ENCODE data around the gene BHMT2. TPM values are rescaled to one million over a fixed set of nuclear protein-coding genes. Genes with fewer than 3 reads are reported as not detected.

Gene BHMT2
- polyA plus RNA-seq, 1 of the 3 experiments (the other 2 are of a cell fraction) = not detected

DNA sequence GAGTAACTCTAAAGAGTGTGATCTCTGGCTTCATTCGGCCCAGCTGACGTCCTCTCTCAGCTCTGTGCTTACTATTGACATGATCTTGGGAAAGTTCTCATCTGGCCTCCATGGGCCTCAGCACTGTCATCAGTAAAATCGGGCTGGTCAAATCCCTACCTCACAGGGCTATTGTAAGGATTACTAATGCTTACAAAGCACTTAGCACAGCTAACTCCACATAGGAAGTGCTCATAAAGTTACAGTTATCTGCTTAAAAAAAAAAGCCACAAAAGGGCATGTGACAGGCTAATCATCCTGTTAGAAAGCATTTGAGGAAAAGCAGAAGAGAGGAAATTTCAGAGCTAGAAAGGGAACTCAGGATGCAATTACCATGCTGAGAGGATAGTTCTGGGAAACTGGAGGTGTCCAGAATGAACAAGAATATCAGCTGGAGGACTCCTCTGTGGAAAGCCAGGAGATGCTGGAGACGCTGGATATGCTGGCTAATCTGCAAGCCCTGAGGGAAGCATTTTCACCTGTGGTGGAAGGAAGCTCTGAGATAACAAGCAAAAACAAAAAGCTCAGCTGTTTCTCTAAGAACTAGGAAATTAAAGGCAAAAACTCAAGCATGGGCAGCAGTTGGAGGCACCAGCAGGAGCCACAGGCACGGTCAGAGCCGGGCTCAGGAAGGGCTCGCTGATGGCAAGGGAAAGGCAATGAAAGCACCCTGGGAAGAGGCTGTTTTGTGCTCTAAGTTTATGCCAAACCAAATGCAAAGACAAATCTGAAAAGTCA lies 37.6 kb downstream of the BHMT2 start:
- Histone ChIP-seq H3K27ac (ENCODE audit: low read depth in 2 of 2, low read length in 1 of 2) (peak overlapping the region in 1 of 2 experiments; percentile 48; a peak in 2 of 4 replicates), H3K4me2 (no peak overlapping the region), H3K27me3 (ENCODE audit: insufficient read depth) (peaks cover 2% of the 10 kb centered on the region; the same call in 1 of the 2 replicates), H3F3A (replicated peaks; ENCODE audit: insufficient read depth) (no peaks in the 10 kb centered on the region), H3K79me2 (ENCODE audit: insufficient read depth) (no peaks in the 10 kb centered on the region), H2AFZ (ENCODE audit: low read depth) (no peak overlapping the region), H3K9ac (no peak overlapping the region), H3K9me2 (no peaks in the 10 kb centered on the region), H3K4me1 (ENCODE audit: control insufficient read depth in 1 of 2, insufficient read depth in 2 of 2, low read depth in 1 of 2, low read length in 1 of 2) (peaks cover 0 to 14% of the 10 kb centered on the region in 2 experiments; a peak in 2 of 4 replicates), H3K9me3 (no peaks in the 10 kb centered on the region), H4K20me1 (ENCODE audit: insufficient read depth) (no peaks in the 10 kb centered on the region), H3K4me3 (ENCODE audit: low read depth in 2 of 2, low read length in 1 of 2) (no peak overlapping the region), H3K36me3 (replicated peaks in 1 of 2; ENCODE audit: control insufficient read depth in 1 of 2, insufficient read depth in 2 of 2, low read length in 1 of 2) (no peaks in the 10 kb centered on the region)
- WGBS (ENCODE audit: low lambda C conversion rate) = 69% methylated on average over 7 of the region's 7 CpGs
- DNase-seq = no peak
- ChIA-PET POLR2A (no interaction called here), CTCF (interaction anchor here (0.6 to 3.7 kb wide), 7 partner anchors 9 to 119 kb away, joined by 3 to 24 read pairs (median 3); no protein-coding TSS in a partner anchor)
- TF ChIP-seq JUND (IDR thresholded peaks at IDR 0.05) (no peak), RAD21 (IDR thresholded peaks at IDR 0.05; ENCODE audit: low read length) (no peak), NFIC (IDR thresholded peaks at IDR 0.05; ENCODE audit: borderline replicate concordance) (no peak), TEAD4 (IDR thresholded peaks at IDR 0.05; ENCODE audit: borderline replicate concordance, insufficient read depth) (no peak), TCF12 (IDR thresholded peaks at IDR 0.05) (no peak), GABPA (IDR thresholded peaks at IDR 0.05; ENCODE audit: low read depth) (no peak)
- TF ChIP-seq, protein P1, sequence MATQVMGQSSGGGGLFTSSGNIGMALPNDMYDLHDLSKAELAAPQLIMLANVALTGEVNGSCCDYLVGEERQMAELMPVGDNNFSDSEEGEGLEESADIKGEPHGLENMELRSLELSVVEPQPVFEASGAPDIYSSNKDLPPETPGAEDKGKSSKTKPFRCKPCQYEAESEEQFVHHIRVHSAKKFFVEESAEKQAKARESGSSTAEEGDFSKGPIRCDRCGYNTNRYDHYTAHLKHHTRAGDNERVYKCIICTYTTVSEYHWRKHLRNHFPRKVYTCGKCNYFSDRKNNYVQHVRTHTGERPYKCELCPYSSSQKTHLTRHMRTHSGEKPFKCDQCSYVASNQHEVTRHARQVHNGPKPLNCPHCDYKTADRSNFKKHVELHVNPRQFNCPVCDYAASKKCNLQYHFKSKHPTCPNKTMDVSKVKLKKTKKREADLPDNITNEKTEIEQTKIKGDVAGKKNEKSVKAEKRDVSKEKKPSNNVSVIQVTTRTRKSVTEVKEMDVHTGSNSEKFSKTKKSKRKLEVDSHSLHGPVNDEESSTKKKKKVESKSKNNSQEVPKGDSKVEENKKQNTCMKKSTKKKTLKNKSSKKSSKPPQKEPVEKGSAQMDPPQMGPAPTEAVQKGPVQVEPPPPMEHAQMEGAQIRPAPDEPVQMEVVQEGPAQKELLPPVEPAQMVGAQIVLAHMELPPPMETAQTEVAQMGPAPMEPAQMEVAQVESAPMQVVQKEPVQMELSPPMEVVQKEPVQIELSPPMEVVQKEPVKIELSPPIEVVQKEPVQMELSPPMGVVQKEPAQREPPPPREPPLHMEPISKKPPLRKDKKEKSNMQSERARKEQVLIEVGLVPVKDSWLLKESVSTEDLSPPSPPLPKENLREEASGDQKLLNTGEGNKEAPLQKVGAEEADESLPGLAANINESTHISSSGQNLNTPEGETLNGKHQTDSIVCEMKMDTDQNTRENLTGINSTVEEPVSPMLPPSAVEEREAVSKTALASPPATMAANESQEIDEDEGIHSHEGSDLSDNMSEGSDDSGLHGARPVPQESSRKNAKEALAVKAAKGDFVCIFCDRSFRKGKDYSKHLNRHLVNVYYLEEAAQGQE (IDR thresholded peaks at IDR 0.05; ENCODE audit: low read depth, low read length) = no peak
- TF ChIP-seq, protein P2, sequence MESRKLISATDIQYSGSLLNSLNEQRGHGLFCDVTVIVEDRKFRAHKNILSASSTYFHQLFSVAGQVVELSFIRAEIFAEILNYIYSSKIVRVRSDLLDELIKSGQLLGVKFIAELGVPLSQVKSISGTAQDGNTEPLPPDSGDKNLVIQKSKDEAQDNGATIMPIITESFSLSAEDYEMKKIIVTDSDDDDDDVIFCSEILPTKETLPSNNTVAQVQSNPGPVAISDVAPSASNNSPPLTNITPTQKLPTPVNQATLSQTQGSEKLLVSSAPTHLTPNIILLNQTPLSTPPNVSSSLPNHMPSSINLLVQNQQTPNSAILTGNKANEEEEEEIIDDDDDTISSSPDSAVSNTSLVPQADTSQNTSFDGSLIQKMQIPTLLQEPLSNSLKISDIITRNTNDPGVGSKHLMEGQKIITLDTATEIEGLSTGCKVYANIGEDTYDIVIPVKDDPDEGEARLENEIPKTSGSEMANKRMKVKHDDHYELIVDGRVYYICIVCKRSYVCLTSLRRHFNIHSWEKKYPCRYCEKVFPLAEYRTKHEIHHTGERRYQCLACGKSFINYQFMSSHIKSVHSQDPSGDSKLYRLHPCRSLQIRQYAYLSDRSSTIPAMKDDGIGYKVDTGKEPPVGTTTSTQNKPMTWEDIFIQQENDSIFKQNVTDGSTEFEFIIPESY (IDR thresholded peaks at IDR 0.05; ENCODE audit: borderline replicate concordance, low read depth) = no peak
- TF ChIP-seq, protein P3, sequence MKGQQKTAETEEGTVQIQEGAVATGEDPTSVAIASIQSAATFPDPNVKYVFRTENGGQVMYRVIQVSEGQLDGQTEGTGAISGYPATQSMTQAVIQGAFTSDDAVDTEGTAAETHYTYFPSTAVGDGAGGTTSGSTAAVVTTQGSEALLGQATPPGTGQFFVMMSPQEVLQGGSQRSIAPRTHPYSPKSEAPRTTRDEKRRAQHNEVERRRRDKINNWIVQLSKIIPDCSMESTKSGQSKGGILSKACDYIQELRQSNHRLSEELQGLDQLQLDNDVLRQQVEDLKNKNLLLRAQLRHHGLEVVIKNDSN (IDR thresholded peaks at IDR 0.05; ENCODE audit: borderline replicate concordance, low read depth) = no peak
- TF ChIP-seq, protein P4, sequence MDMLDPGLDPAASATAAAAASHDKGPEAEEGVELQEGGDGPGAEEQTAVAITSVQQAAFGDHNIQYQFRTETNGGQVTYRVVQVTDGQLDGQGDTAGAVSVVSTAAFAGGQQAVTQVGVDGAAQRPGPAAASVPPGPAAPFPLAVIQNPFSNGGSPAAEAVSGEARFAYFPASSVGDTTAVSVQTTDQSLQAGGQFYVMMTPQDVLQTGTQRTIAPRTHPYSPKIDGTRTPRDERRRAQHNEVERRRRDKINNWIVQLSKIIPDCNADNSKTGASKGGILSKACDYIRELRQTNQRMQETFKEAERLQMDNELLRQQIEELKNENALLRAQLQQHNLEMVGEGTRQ (IDR thresholded peaks at IDR 0.05; ENCODE audit: borderline replicate concordance, low read depth, low read length) = no peak

All from SK-N-SH (cell line).